H9 (cell line): ENCODE measurements around the gene A1CF. TPM values are rescaled to one million over a fixed set of nuclear protein-coding genes. Genes with fewer than 3 reads are reported as not detected.

ENCODE experiments used
- DNase-seq: peaks from one replicate; pipeline ENCODE4 v3.0.0-alpha.2; 2017
- H2AFZ ChIP-seq: one replicate; pipeline ENCODE4 v1.6.1; 2013; ENCODE audit warnings: mild to moderate bottlenecking, low read length, control low read depth, moderate library complexity
- H2AK5ac ChIP-seq: 2 replicates; pipeline ENCODE4 v1.6.1; 2013; ENCODE audit warnings: low read length, control low read depth, mixed read lengths; ENCODE audit not compliant: insufficient read length
- H2BK120ac ChIP-seq: one replicate; pipeline ENCODE4 v1.6.1; 2013; ENCODE audit warnings: low read depth, mild to moderate bottlenecking, low read length, control low read depth, inconsistent platforms; ENCODE audit not compliant: poor library complexity, severe bottlenecking
- H2BK12ac ChIP-seq: 2 replicates; pipeline ENCODE4 v1.6.1; 2013; ENCODE audit warnings: low read length, control low read depth, mixed read lengths, low read depth; ENCODE audit not compliant: insufficient read length
- H2BK15ac ChIP-seq: 2 replicates; pipeline ENCODE4 v1.6.1; 2013; ENCODE audit warnings: low read depth, low read length, control low read depth
- H2BK20ac ChIP-seq: one replicate; pipeline ENCODE4 v1.6.1; 2013; ENCODE audit warnings: low read depth, mild to moderate bottlenecking, low read length, control low read depth, inconsistent platforms; ENCODE audit not compliant: poor library complexity, severe bottlenecking
- H2BK5ac ChIP-seq: 2 replicates; pipeline ENCODE4 v1.6.1; 2013; ENCODE audit warnings: low read length, control low read depth, mixed read lengths; ENCODE audit not compliant: insufficient read length
- H3K14ac ChIP-seq: 2 replicates; pipeline ENCODE4 v1.6.1; 2013; ENCODE audit warnings: low read length, control low read depth; ENCODE audit not compliant: insufficient read depth
- H3K18ac ChIP-seq: 2 replicates; pipeline ENCODE4 v1.6.1; 2013; ENCODE audit warnings: low read depth, mild to moderate bottlenecking, mixed read lengths, low read length, control low read depth; ENCODE audit not compliant: insufficient read length
- H3K23ac ChIP-seq: 2 replicates; pipeline ENCODE4 v1.6.1; 2013; ENCODE audit warnings: low read length, control low read depth, mixed read lengths, low read depth; ENCODE audit not compliant: insufficient read length
- H3K23me2 ChIP-seq: 2 replicates; pipeline ENCODE4 v1.6.1; 2013; ENCODE audit warnings: low read depth, mild to moderate bottlenecking, mixed read lengths, low read length, control low read depth; ENCODE audit not compliant: insufficient read length, poor library complexity, severe bottlenecking
- H3K27ac ChIP-seq: 2 replicates; pipeline ENCODE4 v1.5.1; 2013; ENCODE audit warnings: low read length, control low read depth, mixed read lengths, low read depth; ENCODE audit not compliant: insufficient read length
- H3K27me3 ChIP-seq: 2 replicates; pipeline ENCODE4 v1.6.1; 2013; ENCODE audit warnings: low read length, control low read depth, inconsistent platforms; ENCODE audit not compliant: insufficient read depth
- H3K4ac ChIP-seq: 2 replicates; pipeline ENCODE4 v1.6.1; 2013; ENCODE audit warnings: low read depth, mild to moderate bottlenecking, control low read depth, inconsistent platforms, low read length, moderate library complexity
- H3K4me1 ChIP-seq: 2 replicates; pipeline ENCODE4 v1.6.1; 2013; ENCODE audit warnings: low read length, control low read depth, inconsistent platforms; ENCODE audit not compliant: insufficient read depth
- H3K4me2 ChIP-seq: 2 replicates; pipeline ENCODE4 v1.6.1; 2013; ENCODE audit warnings: low read length, control low read depth, mixed read lengths; ENCODE audit not compliant: insufficient read length, insufficient read depth
- H3K56ac ChIP-seq: 2 replicates; pipeline ENCODE4 v1.6.1; 2013; ENCODE audit warnings: low read depth, mild to moderate bottlenecking, mixed read lengths, low read length, control low read depth; ENCODE audit not compliant: insufficient read length
- H3K79me1 ChIP-seq: 2 replicates; pipeline ENCODE4 v1.6.1; 2013; ENCODE audit warnings: low read depth, mild to moderate bottlenecking, moderate library complexity, low read length, control low read depth, inconsistent platforms; ENCODE audit not compliant: insufficient read depth, poor library complexity, severe bottlenecking
- H3K79me2 ChIP-seq: 2 replicates; pipeline ENCODE4 v1.6.1; 2013; ENCODE audit warnings: low read length, control low read depth, inconsistent platforms; ENCODE audit not compliant: insufficient read depth
- H3K9ac ChIP-seq: 2 replicates; pipeline ENCODE4 v1.6.1; 2013; ENCODE audit warnings: low read length, control low read depth, mixed read lengths; ENCODE audit not compliant: insufficient read length; ENCODE audit errors: extremely low read depth
- H3K9me3 ChIP-seq: one replicate; pipeline ENCODE4 v1.6.1; 2013; ENCODE audit warnings: low read depth, low read length, inconsistent platforms; ENCODE audit not compliant: control insufficient read depth
- H3T11ph ChIP-seq: one replicate; pipeline ENCODE4 v1.6.1; 2013; ENCODE audit warnings: mild to moderate bottlenecking, low read length, control low read depth, inconsistent platforms
- H4K20me1 ChIP-seq: one replicate; pipeline ENCODE4 v1.6.1; 2013; ENCODE audit not compliant: control insufficient read depth, insufficient read length, insufficient read depth
- H4K5ac ChIP-seq: 2 replicates; pipeline ENCODE4 v1.6.1; 2013; ENCODE audit warnings: low read depth, mild to moderate bottlenecking, mixed read lengths, low read length, control low read depth; ENCODE audit not compliant: insufficient read length
- H4K8ac ChIP-seq: replicated peaks from 2 replicates; pipeline ENCODE4 v1.6.1; 2013; ENCODE audit warnings: low read length, control low read depth, mixed read lengths, low read depth; ENCODE audit not compliant: insufficient read length
- H4K91ac ChIP-seq: 2 replicates; pipeline ENCODE4 v1.6.1; 2013; ENCODE audit warnings: low read depth, mild to moderate bottlenecking, moderate library complexity, mixed read lengths, low read length, control low read depth; ENCODE audit not compliant: insufficient read length
- H3K27ac Mint-ChIP-seq, 3 experiments: 2 replicates in 2 of 3; 3 replicates in 1 of 3; pipeline ENCODE4 v1.8.0; 2020 to 2021; ENCODE audit warnings: mixed read lengths in 3 of 3, mild to moderate bottlenecking in 1 of 3, moderate library complexity in 1 of 3
- H3K27me3 Mint-ChIP-seq: 2 replicates; pipeline ENCODE4 v1.8.0; 2021; ENCODE audit warnings: low read depth, mild to moderate bottlenecking, moderate library complexity, mixed read lengths
- H3K36me3 Mint-ChIP-seq, 3 experiments: 2 replicates in 2 of 3; 3 replicates in 1 of 3; pipeline ENCODE4 v1.8.0; 2020 to 2021; ENCODE audit warnings: low read depth in 3 of 3, mixed read lengths in 3 of 3; ENCODE audit not compliant: insufficient read depth in 1 of 3
- H3K4me1 Mint-ChIP-seq, 2 experiments: 2 replicates each; pipeline ENCODE4 v1.8.0; 2020; ENCODE audit warnings: mixed read lengths in 2 of 2
- H3K4me3 Mint-ChIP-seq, 2 experiments: 2 replicates in 1 of 2; 3 replicates in 1 of 2; pipeline ENCODE4 v1.8.0; 2020 to 2021; ENCODE audit warnings: mild to moderate bottlenecking in 2 of 2, mixed read lengths in 2 of 2, moderate library complexity in 1 of 2
- H3K9me3 Mint-ChIP-seq, 2 experiments: 2 replicates in 1 of 2; 3 replicates in 1 of 2; pipeline ENCODE4 v1.8.0; 2020; ENCODE audit warnings: mild to moderate bottlenecking in 2 of 2, mixed read lengths in 2 of 2, moderate library complexity in 1 of 2
- CTCF ChIP-seq: fragments of 200-600 bp; sonication (generic); conservative IDR thresholded peaks from 3 replicates; pipeline ENCODE4 v1.8.0; 2021; ENCODE audit warnings: antibody characterized with exemption, mild to moderate bottlenecking
- WGBS: extraction: QIAGEN DNeasy Blood & Tissue Kit; methylation state at CpG from one replicate; pipeline ENCODE4 v1.1.7; 2013; ENCODE audit warnings: missing lambda C conversion rate, low lambda C conversion rate, mixed read lengths; ENCODE audit not compliant: insufficient read length; ENCODE audit errors: extremely low coverage; 5-methylcytosine and 5-hydroxymethylcytosine counted together
- total RNA-seq: library from RNA; stranded (reverse); gene quantifications from 2 replicates; pipeline ENCODE4 v1.2.1, GENCODE V29; 2021

Gene A1CF
- total RNA-seq, 1 experiment from 2014 or later, result not detected

- no peak overlapping the region for H2BK120ac ChIP-seq
- H3K4me1 ChIP-seq, result no peaks in the 10 kb centered on the region
- no peak overlapping the region for H3K14ac ChIP-seq
- H3K56ac ChIP-seq, result no peak overlapping the region
- TF ChIP-seq CTCF, result no peak
- no peaks in the 10 kb centered on the region for H3K79me2 ChIP-seq
- no peak overlapping the region for H4K5ac ChIP-seq
- no peak overlapping the region for H2BK12ac ChIP-seq
- H3K23ac ChIP-seq, result no peak overlapping the region
- no peaks in the 10 kb centered on the region for H3K9me3 ChIP-seq
- H3K4ac ChIP-seq, result no peak overlapping the region
- Mint-ChIP-seq H3K36me3 (no peaks in the 10 kb centered on the region), H3K27me3 (peaks cover 3% of the 10 kb centered on the region; the same call in 1 of the 2 replicates), H3K9me3 (no peaks in the 10 kb centered on the region), H3K27ac (no peak overlapping the region), H3K4me3 (no peak overlapping the region), H3K4me1 (no peaks in the 10 kb centered on the region)
- no peak for DNase-seq
- H2BK15ac ChIP-seq, result no peak overlapping the region
- no peaks in the 10 kb centered on the region for H3K27me3 ChIP-seq
- H2AK5ac ChIP-seq, result no peak overlapping the region
- no peak overlapping the region for H3K27ac ChIP-seq
- no peak overlapping the region for H3K9ac ChIP-seq
- H2BK20ac ChIP-seq, result no peak overlapping the region
- no CpG with 5 or more reads among the region's 1 CpG for WGBS
- H4K8ac ChIP-seq, result no peak overlapping the region
- H3K4me2 ChIP-seq, result no peak overlapping the region
- no peak overlapping the region for H2BK5ac ChIP-seq
- no peak overlapping the region for H2AFZ ChIP-seq
- no peaks in the 10 kb centered on the region for H3K23me2 ChIP-seq
- no peak overlapping the region for H3T11ph ChIP-seq
- H3K18ac ChIP-seq, result no peak overlapping the region
- H3K79me1 ChIP-seq, result no peaks in the 10 kb centered on the region
- no peaks in the 10 kb centered on the region for H4K20me1 ChIP-seq
- H4K91ac ChIP-seq, result no peak overlapping the region
Observed at GRCh38 chr10:50837095-50837494, 48.3 kb downstream of the A1CF start.
